ENCODE measurements around the gene AGMO.

DNA sequence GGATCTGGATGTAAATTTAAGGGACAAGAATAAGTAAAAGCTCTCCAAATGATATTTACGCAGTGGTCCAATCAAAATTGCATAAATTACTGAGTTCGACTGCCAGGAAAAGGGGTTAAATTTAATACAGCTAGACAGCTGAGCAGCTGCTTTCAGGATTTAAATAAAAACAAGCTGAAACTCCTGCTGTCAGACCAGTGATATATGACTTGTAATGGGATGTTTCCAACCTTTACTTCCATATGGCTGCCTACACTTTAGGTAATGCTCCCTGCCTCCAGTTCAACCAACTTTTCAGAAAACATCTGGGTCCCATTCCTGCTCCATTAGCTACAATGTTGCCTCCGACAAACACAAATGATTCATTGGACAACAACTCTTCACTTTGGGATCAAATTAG is 333.0 kb downstream of the AGMO start:
- TF ChIP-seq, protein P1, sequence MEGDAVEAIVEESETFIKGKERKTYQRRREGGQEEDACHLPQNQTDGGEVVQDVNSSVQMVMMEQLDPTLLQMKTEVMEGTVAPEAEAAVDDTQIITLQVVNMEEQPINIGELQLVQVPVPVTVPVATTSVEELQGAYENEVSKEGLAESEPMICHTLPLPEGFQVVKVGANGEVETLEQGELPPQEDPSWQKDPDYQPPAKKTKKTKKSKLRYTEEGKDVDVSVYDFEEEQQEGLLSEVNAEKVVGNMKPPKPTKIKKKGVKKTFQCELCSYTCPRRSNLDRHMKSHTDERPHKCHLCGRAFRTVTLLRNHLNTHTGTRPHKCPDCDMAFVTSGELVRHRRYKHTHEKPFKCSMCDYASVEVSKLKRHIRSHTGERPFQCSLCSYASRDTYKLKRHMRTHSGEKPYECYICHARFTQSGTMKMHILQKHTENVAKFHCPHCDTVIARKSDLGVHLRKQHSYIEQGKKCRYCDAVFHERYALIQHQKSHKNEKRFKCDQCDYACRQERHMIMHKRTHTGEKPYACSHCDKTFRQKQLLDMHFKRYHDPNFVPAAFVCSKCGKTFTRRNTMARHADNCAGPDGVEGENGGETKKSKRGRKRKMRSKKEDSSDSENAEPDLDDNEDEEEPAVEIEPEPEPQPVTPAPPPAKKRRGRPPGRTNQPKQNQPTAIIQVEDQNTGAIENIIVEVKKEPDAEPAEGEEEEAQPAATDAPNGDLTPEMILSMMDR (IDR thresholded peaks at IDR 0.05; ENCODE audit: low read depth, low read length, poor library complexity, severe bottlenecking): no peak
- no peak for TF ChIP-seq EZH2phosphoT487 (IDR thresholded peaks at IDR 0.05; ENCODE audit: borderline replicate concordance, low read length)
